ENCODE data around the gene CCDC127.

The CCDC127 gene

DNA sequence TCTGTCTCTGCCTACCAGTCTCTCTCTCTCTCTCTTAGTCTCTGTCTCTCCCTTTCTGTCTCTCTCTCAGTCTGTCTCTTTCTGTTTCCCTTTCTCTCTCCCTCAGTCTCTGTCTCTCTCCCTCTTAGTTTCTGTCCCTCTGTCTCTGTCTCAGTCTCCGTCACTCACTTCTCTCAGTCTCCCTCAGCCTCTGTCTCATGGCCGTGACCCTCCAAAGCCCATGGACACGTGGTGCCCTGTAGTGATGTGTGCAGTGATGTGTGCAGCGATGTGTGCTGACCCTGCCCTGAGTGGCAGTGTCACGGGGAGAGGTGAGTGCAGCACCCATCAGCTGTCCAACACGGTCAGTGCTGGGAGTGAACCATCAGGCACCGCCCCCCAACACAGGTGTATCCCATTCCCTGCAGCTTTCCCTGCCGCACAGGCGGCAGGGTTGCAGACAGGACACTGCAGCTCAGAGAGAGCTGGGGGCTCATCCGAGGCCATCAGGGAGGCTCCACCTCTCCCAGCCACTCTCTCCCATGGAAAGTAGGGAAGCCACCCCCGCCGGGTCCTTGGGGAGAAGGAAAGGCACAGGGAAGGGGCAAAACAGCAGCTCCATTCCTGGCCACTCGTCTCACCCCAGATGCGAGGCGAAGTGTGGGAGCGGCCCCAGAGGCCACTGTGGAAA, 27.5 kb downstream of the CCDC127 start:
- no peak for DNase-seq (ENCODE audit: low read depth in 2 of 2, low spot score in 1 of 2)

DNA sequence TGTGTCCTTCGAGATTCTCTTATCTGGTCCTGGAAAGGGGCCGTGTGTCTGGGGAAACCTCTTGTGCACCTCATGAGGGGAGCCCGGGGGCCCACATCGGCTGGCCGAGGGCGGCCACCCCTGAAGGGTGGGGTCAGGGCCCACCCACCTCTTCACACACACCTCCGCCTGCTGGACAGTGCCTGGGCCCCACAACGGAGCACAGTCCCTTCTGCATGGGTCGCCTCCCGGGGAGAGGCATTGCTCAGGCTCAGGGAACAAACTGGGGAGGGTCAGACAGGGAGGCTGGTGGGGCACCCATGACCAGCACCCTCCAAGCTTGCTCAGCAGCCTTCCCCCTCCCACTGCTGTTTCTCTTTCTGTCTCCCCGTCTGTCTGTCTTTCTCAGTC, 28.0 kb downstream of the CCDC127 start:
- DNase-seq (ENCODE audit: low read depth in 2 of 2, low spot score in 1 of 2): no peak

DNA sequence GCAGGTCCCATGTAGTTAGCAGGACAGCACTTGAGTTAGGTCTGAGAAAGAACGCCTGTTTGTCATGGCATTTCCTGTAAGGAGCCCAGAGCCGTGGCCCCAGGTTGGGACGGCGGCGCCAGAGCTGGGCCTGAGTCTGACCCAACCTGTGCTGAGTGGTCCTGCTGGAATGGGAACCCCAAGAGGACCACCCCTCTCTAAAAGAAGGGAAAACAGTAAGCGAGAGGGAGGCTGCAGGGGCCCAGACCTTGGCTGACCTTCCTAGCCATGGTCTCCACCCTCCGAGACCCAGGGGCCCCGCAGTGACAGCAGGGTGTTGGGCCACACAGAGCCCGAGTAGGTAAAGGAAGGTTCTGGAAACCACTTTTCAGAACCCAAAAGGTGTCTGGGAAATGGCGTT, 28.5 kb downstream of the CCDC127 start:
- no peak for DNase-seq (ENCODE audit: low read depth in 2 of 2, low spot score in 1 of 2)

DNA sequence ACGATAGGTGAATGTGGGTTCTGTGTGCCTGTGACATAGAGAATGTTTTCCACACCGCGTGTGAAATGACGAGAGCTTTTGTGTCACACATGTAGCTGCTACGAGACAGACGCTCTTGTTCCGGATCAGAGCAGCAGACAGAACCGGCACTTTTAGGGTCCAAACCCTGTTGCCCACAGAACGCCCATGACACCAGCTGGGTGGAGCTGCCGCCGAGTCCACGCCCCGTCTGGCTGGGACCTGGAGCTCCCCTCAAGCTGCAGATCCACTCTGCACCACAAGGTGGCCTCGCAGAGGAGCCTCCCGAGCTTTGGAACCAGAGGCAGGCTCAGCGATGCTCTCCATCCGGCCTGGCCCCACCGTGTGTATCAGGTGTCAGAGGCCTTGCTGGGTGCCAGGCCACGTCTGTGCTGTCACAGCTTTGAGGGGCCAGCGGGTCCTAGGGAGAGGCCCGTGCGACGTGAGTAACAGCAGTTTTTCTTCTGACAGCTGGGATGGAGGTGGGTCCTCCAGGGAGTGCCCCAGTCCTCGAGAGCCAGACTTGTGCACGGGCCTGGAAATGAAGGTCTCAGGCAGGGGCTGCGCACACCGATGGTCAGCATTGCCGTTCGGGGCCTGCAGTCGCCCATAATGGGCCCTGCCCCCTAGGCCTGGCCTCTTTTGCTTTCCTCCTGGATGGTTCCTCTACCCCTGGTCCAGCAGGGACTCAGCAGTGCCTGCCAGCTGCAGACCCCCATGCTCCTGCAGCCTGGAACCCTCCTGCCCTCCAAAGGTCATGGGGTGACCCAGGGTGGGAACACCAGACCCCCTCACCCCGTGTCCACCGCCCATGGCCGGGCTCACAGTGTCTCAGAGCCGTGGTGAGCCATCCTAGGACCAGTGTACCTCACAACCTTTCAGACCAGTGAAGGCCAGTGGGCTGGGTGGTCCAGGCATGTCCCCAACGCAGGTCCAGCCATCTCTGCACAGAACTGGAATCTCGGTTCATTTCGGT, 29.2 kb downstream of the CCDC127 start:
- peak; percentile 63 to 74 for DNase-seq (ENCODE audit: low read depth in 2 of 2, low spot score in 1 of 2)

DNA sequence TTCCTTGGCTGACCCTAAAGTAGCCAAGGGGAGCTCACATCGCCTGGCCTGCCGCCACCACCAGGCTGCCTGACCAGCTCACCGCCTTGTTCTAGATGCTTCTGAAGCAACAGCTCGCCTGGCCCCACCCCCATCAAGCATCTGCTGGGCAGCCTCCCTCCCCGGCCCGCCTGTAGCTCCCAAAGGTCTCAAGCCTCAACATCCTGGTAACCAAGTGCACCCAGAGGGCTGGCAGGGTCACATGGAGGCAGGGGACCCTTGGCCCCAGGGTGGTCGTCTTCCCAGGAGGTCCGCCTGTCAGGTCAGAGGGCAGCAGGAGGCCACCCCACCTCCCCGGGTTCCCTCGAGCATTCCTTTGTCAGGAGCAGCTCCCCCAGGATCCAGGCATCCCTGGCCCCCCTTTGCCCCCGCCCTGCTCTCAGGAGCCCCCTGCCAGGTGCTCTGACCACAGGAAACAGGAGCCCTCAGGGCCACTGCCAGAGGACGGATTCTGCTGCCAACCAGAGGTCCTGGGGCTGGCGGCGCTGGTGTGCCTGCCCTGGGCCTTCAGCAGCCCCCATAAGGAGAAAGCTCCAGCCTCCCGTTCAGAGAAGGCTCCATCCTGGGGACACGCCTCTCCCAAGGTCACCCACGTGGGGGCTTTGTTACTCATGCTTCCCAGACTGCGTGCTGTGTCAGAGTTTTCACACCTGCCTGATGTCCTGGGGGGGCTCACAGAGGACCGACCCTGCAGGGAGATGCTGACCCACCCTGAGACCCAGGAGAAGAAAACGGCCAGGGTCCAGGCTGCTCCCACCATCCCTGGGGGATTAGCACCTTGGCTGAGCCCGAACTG, 30.1 kb downstream of the CCDC127 start:
- no peak for DNase-seq (ENCODE audit: low read depth in 2 of 2, low spot score in 1 of 2)

DNA sequence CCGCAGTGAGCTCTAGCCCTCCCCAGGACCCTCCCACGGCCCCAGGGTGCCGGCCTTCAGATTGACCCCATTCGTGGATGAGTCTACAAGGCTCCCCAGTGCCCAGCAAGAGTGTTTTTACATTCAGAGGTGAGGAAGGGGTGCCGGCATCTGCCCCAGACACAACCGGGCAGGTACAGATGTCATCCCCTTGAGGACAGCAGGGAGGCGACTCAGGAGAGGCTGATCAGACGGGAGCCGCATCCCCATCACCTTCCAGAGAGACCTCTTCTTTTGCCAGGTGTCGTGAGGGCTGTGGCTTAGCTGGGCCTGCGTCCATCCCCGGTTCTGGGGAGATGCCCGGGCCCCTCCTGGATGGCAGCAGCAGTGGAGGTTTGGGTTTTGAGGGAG, 30.9 kb downstream of the CCDC127 start:
- no peak for DNase-seq (ENCODE audit: low read depth in 2 of 2, low spot score in 1 of 2)

DNA sequence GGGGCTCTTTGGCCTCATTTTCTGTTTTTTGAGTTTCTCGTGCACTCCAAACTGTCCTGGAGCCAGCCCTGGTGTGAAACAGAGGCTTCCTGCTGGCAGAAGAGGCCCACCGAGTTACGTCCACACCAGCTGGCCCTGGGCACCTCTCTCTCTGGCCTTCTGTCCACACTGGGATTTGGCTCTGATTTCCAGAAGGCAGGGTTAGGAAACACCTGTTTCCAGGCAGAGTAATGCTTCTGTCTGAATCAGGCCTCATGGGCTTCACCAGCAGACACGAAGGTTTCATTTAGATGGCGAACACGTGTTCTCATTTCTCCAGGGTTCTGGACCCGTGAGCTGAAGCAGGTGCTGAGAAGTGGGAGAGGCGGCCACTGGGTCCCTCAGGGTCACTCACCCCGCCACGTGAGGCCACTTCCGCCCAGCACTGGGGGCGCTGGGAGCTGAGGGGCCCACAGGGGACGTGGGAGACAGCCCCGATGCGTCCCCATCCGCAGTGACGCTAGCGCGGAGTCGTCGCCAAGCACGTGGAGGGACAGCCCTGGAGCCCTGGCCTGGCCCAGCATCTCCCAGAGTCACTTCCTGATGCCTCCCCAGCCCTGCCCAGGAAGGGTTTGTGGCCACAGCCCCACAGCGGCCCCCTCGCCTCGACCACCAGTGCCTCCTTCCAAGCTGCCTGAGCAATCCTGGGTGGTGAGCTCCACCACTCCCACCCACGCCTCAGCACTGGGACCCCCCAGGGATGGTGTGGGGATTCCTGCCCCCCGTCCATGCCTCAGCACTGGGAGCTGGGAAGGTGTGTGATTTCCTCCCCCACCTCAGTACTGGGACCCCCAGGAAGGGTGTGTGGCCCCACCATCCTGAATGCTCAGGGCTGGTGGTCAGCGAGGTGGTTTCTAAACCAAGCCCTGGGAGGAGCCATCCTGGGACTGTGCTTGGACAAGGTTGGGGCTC, 31.6 kb downstream of the CCDC127 start:
- no peak for DNase-seq (ENCODE audit: low read depth in 2 of 2, low spot score in 1 of 2)

DNA sequence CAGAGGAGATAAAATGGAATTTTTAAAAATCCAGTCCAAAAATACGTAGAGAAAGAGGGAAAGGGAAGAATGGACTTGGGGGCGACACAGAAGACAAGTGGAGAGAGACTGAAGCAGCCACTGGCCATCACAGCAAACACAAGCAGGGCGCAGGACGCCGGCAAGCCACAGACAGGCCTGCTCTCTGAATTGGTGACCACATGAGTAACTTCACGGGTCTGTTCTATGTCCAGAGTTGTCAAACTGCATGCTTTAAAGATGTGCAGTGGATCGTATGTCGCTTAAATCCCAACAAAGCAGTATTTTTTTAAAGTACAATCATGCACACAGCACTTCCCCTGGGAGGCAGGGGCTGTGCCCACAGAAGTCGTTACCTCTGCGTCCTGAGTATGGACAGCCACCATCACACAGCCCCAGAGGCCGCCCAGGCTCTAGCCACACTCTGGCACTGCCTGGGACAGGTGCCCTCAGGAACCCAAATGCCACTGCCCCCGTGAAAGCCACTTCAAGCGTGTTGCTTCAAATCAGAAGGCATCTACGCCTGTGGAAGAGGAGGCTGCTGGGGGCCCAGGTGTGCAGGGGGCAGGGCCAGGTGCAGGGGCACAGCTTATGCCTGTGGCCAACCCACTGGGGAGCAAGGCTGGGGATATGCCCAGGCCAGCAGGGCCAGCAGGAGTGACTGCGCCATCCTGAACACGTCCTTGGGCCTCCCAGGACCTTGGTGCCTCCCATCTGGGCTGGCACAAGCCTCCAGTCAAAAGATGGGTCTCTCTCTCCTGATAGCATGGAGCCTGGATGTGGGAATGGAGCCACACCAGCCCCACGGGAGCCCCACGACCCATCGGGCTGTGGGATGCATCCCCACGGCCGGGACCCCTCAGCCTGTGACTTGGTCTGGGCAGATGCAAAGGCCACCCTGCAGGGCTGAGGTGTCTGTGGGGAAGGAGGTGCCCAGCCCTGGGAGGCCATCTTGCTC, 32.6 kb downstream of the CCDC127 start:
- no peak for DNase-seq (ENCODE audit: low read depth in 2 of 2, low spot score in 1 of 2)

DNA sequence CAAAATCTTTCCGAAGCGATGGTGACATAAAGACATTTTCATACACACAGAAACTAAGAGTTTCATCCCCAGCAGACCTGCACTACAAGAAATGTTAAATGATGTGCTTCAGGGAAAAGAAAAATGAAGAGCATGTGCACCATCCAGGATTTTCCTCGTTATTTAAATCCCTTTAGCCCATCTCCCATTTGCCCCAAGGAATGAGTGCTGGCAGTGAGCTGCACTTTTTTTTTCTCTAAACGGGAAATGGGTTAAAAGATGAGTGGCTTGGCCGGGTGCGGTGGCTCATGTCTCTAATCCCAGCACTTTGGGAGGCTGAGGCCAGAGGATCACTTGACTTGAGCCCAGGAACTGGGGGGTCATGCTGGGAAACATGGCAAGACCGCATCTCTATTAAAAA, 33.5 kb downstream of the CCDC127 start:
- no peak for DNase-seq (ENCODE audit: low read depth in 2 of 2, low spot score in 1 of 2)

DNA sequence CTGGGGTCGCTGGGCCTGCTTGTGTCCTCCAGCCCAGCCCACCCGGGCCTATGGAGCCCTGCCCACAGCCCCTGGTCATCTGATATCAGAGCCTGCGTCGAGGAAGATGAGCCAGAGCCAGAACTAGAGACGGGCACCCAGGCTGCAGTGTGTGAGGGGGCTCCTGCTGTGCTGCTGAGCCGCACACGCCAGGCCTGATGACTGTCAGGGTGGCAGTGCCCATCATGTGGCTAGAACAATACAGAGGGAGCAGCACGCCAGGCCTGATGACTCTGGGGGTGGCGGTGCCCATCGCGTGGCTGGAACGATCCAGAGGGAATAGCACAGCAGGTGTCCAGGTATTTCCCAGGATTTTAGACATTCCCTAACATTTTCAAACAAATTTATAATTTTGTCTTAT, 35.8 kb downstream of the CCDC127 start:
- DNase-seq (ENCODE audit: low read depth in 2 of 2, low spot score in 1 of 2): no peak

DNA sequence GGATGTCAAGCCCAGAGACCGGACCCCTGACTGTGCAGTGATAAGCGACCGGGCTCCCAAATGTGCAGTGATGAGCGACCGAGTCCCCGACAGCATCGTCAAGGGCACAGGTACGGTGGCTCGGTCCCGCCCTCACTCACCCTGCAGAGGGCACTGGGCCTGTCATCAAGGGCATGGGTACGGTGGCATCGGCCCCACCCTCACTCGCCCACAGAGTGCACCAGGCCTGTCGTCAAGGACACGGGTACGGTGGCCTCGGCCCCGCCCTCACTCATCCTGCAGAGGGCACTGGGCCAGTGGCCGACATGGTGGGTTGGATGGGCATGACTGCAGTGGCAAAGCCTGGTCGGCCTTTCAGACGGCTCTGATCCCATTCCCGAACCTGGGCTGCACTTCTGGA, 36.4 kb downstream of the CCDC127 start:
- no peak for DNase-seq (ENCODE audit: low read depth in 2 of 2, low spot score in 1 of 2)

DNA sequence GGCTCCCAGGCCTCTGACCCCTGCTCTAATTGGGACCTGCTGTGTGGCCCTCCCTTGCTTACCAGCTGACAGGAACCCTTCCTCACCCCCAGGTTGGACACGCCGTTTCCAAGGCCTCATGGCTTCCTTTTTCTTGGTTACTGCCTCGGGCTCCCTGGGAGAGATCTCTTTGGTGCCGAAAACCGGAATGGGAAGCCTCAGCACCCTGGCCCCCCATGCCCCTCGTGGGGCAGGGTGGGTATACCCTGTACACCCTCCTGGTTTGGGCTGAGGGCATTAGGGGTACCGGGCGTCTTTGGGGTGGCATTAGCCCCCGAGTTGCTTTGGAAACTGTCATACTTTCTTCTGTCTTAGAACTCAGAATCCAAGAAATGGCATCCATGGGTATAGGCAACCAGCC, 36.8 kb downstream of the CCDC127 start:
- no peak for DNase-seq (ENCODE audit: low read depth in 2 of 2, low spot score in 1 of 2)

DNA sequence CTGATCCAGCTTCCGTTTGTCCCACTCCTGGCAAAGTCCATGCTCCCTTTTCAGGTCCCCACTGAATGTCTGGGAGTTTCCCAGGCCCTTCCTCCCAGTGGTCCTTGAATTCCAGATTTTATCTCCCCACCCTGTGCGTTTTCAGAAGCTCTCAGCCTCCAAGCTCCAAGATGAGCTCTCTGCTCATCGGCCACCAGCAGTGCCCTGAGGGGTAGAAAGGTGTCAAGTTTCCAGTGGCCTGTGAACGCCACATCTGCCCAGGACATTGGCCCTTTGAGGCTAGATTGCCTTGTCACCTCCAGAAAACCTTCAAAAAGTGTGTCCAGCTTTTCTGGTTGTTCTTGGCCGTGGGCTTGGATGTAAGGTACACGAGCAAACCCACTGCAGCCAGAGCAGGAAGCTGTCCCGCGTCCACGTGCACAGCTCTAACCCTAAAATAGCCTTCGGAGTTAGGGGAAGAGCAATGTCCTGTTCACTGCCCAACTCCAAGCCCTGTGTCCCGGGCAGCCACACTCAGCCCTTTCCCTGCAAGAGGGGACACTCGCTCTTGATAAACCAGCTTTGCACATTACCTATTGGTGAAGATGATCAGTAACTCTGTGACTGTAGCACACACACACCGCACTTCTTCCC, 37.6 kb downstream of the CCDC127 start:
- no peak for DNase-seq (ENCODE audit: low read depth in 2 of 2, low spot score in 1 of 2)

DNA sequence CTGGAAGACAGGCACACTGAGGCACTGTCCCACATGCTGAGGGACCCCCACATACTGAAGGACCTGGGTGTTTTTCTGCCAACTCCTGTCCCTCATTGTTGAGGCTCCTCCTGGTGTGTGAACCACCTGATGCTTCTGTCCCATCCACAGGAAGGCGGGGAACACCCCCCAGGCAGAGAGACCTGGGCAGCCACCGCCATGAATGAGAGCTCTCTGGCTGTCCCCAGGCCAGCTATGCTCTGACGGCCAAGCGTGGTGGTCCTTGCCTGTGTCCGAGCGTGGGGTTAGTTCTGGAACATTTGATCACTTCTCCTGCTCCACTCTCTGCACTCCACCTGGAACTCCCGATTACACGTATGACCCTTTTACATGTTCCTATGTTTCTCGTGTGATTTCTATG, 38.6 kb downstream of the CCDC127 start:
- no peak for DNase-seq (ENCODE audit: low read depth in 2 of 2, low spot score in 1 of 2)

DNA sequence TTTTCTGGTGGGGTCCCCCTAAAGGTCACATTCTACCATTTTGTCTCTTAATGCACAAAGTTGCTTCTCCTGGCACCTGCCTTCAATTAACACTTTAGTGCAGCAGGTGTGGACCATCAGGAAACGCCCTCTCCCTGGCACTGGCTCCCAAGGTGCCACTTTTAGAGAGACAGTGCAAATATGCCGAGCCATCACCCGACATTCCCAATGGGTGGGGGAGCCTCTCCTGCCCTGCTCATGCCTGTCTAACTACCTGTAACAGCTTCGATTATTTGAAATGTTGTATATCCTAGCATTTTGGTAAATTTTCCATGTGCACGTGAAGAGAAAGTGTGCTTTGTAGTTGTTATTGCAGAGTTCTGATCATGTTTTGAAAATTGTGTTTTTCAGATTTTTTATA, 39.8 kb downstream of the CCDC127 start:
- DNase-seq (ENCODE audit: low read depth in 2 of 2, low spot score in 1 of 2): no peak

DNA sequence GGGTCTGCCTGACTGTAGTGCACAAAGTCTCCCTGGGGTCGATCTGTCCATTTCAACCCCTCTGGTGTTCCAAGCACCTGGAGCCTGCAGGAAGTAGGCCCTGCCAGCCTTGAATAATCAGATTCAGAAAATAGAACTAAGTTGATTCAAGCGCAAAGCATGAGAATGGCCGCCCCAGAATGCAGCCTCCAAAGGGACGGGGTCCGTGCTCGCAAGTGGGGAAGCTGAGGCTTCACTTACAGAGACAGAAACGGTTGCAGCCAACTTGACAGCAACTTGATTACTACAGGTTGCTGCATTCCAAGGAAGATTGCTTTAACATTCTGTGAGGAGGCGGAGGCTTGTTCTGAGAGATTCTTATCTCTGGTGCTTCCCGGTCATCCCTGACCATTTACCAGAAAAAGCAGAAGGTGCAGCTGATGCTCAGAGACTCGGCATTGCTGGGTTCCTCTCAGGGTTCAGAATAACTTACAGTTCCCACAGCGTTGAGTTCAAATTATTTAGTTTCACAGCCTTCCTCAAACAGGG, 41.6 kb downstream of the CCDC127 start:
- no peak for DNase-seq (ENCODE audit: low read depth in 2 of 2, low spot score in 1 of 2)

DNA sequence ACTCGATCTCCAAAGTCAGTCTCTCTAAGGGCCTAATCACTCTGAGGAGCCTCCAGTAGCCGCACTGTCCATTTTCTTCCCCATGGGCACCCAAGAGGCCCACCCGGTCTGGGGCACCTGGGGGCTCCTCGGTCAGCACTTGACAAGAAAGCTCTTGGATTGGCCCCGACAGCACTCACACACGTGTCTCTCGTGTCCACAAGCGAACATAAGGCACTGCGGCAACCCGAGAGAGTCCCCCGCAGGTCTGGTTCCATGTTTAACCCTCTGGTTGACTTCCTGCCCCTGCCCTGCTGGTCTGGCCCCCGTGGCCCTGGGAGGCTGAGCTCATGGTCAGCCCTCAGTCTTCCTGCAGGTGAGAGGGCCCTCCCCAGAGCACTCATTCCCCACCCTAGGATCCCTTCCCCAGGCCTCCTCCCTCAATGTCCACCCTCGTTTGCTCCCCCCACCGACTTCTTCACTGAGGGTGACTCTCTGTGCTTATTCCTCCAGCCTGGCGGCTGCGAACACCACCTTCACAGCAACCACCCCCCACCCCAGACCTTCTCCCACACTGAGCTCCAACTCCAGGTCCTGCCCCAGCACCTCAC, 43.0 kb downstream of the CCDC127 start:
- no peak for DNase-seq (ENCODE audit: low read depth in 2 of 2, low spot score in 1 of 2)

DNA sequence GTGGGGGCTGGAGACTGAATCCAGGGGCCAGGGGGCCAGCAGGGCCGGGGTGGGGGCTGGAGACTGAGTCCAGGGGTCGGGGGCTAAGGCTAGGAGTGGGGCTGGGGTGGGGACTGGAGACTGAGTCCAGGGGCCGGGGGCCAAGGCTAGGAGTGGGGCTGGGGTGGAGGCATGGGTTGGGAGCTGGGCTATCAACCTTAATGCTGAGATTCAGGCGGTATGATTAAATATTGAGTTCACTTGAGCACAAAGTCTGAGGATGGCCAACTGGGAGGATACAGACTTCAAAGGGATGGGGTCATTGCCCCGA, 43.7 kb downstream of the CCDC127 start:
- no peak for DNase-seq (ENCODE audit: low read depth in 2 of 2, low spot score in 1 of 2)

All from stimulated activated CD8-positive, alpha-beta memory T cell treated with anti-CD3 and anti-CD28 coated beads, Interleukin-4, amount 100 ng/mL, for 1 hour (primary cell).